ENCODE measurements around the gene CD300LB.

CD300LB gene

GRCh38 chr17:74525465-74525725, 5.9 kb downstream of the CD300LB start:
- H3K27ac ChIP-seq = no peak overlapping the region
- no peak for TF ChIP-seq CTCF (IDR thresholded peaks at IDR 0.05)
- TF ChIP-seq ZFX (IDR thresholded peaks at IDR 0.05; ENCODE audit: borderline replicate concordance) = no peak

- no peak for TF ChIP-seq ZFX (IDR thresholded peaks at IDR 0.05; ENCODE audit: borderline replicate concordance)
- no peak for TF ChIP-seq CTCF (IDR thresholded peaks at IDR 0.05)
- no peak overlapping the region for H3K27ac ChIP-seq
These were observed 6.4 kb downstream of the CD300LB start for GRCh38 chr17:74524653-74525464.

- no peak overlapping the region for H3K27ac ChIP-seq
These were observed 8.0 kb downstream of the CD300LB start for GRCh38 chr17:74523308-74523707.

GRCh38 chr17:74522381-74523105, 8.7 kb downstream of the CD300LB start:
- TF ChIP-seq CTCF (IDR thresholded peaks at IDR 0.05) (no peak), ZFX (IDR thresholded peaks at IDR 0.05; ENCODE audit: borderline replicate concordance) (no peak)
- no peak overlapping the region for H3K27ac ChIP-seq

More at GRCh38 chr17:74523308-74523707, 8.0 kb downstream of the CD300LB start:
- TF ChIP-seq CTCF (IDR thresholded peaks at IDR 0.05) = no peak
- no peak for TF ChIP-seq ZFX (IDR thresholded peaks at IDR 0.05; ENCODE audit: borderline replicate concordance)

- H3K27ac ChIP-seq = no peak overlapping the region
- TF ChIP-seq ZFX (IDR thresholded peaks at IDR 0.05; ENCODE audit: borderline replicate concordance) (no peak), CTCF (IDR thresholded peaks at IDR 0.05) (no peak)
These were observed 9.5 kb downstream of the CD300LB start for GRCh38 chr17:74521701-74522201.

GRCh38 chr17:74520790-74521480, 10.3 kb downstream of the CD300LB start:
- H3K27ac ChIP-seq = no peak overlapping the region
- TF ChIP-seq ZFX (IDR thresholded peaks at IDR 0.05; ENCODE audit: borderline replicate concordance) (no peak), CTCF (IDR thresholded peaks at IDR 0.05) (no peak)
